GM19452 (cell line): ENCODE data around the gene DDX27.

Experiments
- ATAC-seq: cut with Tn5 transposase; IDR thresholded peaks from one replicate; pipeline ENCODE4 v1.9.1; 2021; ENCODE audit not compliant: unreplicated experiment

DDX27 gene

GRCh38 chr20:49247792-49248191 lies 28.6 kb downstream of the DDX27 start:
- no peak for ATAC-seq

- no peak for ATAC-seq
These were observed 29.1 kb downstream of the DDX27 start for GRCh38 chr20:49248301-49248700.

DNA sequence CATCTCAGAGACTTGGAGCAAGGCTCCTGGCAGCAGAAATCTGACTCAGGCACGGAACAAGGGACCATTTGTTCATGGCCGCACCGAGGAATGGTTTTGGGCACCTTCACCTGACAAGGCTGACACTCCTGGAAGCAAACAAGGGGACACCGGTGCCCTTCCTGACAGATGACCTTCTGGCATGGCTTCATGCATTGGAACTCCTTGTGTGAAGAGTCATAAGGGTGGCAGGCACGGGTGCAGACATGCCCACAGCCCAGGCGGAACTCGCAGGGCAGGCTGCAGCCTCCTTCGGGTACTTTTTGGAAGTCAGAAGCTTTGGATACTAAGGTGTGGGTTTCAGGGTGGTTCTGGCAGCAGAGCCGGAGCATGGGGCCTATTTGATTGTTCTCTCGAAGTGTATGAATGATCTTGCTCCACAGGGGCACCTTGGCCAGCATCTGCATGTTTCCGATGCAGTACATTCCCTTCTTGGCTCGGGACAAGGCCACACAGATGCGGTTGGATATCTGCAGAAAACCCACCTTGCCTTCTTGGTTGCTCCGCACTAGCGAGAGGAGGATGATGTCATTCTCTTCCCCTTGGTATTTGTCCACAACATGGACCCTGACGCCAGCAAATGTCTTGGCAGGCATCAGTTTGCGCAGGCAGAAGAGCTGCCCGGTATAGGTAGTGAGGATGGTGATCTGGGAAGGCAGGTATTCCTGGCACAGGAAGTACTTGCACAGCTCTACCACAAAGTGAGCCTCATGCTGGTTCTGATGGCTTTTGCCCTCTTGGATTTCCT lies 29.9 kb downstream of the DDX27 start:
- ATAC-seq: no peak

DNA sequence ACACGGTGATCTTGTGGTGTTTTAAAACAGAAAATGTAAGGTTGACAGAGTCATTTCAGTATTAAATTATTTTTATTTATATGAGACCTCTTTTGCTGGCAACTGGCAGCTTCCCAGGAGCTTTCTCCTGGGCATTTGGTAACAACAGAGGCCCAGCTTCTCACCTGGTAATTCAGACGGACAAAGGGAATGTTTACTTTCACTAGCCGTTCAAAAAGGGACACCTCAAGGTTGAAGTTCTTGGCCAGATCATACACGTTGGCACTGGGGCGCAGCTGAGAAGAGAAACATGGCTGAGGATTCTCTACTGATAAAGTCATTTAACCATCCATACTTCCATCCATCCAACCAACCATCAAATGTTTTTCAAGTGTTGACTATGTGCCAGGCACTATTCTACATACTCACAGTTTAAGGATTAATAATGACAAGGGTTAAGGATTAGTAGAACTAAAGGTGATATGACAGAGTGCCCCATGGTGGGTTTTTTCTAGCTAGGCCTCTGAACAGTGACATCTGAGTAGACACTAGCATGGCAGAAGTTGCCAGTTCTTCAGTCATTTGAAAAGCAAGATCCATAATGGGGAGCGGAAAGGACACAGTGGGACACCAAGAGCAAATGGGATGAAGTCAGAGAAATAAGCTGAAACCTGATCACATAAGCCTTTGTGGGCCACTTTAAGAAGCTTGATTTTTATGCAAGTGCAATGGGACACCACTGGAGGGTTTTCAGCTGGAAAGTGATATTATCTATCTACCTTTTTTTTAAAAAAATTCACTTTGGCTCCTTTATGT lies 33.5 kb downstream of the DDX27 start:
- no peak for ATAC-seq

- ATAC-seq: no peak
These were observed 37.0 kb downstream of the DDX27 start for GRCh38 chr20:49256261-49256660.

DNA sequence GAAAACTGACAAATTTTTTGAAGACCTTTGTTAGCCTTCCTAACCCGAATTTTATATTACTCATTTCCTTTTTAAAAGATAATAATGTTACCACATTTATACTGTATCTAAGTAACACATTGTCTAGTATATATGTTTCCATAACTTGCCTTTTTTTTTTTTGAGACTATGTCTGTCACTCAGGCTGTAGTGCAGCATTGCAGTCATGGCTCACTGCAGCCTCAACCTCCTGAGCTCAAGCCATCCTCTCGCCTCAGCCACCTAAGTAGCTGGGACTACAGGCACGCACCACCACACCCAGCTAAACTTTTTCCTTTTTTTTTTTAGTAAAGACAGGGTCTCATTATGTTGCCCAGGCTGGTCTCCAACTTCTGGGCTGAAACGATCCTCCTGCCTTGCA lies 40.1 kb downstream of the DDX27 start:
- ATAC-seq: no peak

- no peak for ATAC-seq
These were observed 40.6 kb downstream of the DDX27 start for GRCh38 chr20:49259799-49260198.

GRCh38 chr20:49260218-49260617 lies 41.0 kb downstream of the DDX27 start:
- ATAC-seq: no peak

DNA sequence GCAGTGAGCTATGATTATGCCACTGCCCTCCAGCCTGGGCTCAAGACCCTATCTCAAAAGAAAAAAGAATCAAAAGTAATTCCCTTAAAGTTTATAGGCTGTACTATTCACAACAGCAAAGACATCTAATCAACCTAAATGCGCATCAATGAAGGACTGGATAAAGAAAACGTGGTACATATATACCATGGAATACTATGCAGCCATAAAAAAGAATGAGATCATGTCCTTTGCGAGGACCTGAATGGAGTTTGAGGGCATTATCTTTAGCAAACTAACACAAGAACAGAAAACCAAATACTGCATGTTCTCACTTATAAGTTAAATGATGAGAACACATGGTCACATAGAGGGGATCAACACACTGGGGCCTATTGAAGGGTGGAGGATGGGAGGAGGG lies 42.0 kb downstream of the DDX27 start:
- no peak for ATAC-seq

DNA sequence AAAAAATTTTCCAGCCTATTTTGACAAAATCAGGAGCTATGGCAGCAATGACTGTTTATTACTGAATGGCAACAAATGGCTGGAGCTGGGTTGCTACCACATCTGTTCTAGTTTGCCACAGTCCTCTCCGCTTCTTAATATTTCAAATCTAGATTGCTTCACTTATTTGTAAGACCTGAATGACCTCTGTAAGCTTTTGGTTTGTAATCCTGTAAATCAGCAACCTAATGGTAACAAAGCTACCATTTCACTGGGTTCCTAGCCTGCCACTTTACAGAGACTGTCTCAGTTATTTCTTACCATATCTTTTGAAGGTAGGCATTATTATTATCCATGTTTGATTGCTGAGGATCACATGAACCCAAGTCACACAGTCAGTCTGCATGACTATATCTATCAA lies 43.2 kb downstream of the DDX27 start:
- no peak for ATAC-seq

DNA sequence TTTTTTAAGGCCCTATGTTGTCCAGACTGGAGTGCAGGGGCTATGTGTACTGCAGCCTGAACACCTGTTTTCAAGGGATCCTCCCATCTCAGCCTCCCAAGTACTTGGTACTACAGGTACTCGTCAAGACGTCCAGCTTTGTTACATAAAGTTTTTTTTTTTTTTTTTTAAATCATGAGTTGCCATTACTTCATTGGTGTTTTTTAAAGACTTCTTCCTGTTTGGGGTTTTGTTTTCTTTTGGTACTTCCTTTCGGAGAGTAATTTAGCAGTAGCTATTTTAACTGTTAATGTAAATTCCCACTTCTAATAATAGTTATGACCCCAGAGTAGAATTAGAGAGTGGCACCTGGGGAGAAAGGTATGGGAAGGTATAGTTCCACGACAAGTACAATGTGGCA lies 48.1 kb downstream of the DDX27 start:
- no peak for ATAC-seq

DNA sequence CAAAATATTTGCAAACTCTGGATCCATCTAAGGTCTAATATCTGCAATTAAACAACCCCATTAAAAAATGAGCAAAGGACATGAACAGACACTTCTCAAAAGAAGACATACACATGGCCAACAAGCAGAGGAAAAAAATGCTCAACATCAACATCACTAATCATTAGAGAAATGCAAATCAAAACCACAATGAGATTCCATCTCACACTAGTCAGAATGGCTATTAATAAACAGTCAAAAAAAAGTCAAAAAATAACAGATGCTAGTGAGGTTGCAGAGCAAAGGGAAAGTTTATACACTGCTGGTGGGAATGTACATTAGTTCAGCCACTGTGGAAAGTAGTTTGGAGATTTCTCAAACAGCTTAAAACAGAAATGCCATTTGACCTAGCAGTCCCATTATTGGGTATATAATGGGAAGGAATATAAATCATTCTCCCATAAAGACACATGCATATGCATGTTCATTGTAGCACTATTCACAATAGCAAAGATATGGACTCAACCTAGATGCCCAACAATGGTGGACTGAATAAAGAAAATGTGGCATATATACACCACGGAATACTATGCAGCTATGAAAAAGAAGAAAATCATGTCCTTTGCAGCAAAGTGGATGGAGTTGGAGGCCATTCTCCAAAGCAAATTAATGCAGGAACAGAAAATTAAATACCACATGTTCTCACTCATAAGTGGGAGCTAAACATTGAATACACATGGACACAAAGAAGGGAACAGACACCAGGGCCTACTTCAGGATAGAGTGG lies 49.6 kb downstream of the DDX27 start:
- ATAC-seq: no peak

- ATAC-seq: no peak
These were observed 51.0 kb downstream of the DDX27 start for GRCh38 chr20:49270177-49270576.

DNA sequence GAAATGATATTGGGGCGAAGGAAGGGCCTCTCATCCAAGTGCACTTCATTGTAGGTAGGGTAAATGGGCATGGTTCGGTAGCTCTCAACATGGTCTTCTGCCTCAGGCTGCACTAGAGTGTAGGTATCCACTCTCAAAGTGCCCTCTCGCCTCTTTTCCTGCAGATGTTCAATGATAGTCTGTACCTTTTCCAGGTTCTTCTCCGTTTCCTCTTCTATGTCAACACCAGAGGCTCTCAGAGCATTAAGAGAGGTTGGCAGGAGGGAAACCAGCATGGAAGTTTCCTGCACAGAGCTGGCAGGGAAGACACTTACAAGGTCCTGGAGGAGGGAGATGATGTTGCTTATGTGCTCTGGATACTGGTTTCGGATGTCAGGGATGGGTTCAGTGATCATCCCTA lies 51.5 kb downstream of the DDX27 start:
- ATAC-seq: no peak

DNA sequence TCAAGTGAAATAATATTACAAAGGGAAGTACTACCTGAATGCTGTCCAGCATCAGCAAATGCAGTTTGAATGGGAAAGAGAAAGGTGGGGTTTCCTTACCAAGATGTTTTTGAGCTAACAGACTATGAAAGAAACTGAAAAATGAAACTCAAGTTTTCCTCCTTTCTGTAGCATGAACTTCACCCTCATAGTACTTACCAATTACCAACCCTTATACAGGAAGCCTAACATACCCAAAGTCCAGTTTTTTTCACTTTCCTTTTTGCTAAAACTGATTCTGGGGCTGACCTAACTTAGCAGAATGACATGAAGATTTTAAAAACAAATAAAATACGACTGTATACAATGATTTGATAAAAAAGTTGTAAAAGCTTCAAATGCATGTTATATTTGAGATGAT lies 53.4 kb downstream of the DDX27 start:
- ATAC-seq: no peak

DNA sequence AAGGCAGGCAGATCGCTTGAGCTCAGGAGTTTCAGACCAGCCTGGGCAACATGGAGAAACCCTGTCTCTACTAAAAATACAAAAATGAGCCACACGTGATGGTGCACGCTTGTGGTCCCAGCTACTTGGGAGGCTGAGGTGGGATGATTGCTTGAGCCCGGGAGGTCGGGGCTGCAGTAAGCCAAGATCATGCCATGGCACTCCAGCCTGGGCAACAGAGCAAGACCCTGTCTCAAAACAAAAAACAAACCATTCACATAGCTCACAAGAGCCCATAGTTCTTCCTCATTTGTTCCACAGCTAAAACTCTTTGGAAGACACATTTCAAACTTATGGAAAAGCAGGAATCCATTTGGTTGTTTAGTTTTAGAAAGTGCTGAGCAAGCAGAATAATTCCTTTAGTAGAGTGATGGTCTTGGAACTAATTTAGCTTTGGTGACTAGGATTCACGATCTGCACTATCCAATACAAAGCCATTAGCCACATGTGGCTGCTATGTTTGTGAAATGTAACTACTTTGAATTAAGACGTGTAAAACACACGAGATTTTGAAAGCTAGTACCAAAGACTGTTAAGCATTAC lies 54.6 kb downstream of the DDX27 start:
- no peak for ATAC-seq

DNA sequence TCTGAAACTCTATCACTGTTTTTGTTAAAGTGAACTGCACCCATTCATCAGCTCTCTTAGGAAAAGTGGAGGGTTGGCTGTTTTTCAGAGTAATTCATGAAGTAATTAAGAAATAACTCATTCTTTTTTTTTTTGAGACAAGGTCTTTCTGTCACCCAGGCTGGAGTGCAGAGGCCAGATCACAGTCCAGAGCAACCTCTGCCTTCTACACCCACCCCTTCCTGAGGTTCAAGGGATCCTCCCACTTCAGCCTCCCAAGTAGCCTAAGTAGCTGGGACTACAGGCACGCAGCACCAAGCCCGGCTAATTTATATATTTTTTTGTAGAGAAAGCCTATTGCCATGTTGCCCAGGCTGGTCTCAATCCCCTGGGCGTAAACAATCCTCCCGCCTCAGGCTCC lies 56.0 kb downstream of the DDX27 start:
- no peak for ATAC-seq

GRCh38 chr20:49275636-49276035 lies 56.4 kb downstream of the DDX27 start:
- no peak for ATAC-seq

DNA sequence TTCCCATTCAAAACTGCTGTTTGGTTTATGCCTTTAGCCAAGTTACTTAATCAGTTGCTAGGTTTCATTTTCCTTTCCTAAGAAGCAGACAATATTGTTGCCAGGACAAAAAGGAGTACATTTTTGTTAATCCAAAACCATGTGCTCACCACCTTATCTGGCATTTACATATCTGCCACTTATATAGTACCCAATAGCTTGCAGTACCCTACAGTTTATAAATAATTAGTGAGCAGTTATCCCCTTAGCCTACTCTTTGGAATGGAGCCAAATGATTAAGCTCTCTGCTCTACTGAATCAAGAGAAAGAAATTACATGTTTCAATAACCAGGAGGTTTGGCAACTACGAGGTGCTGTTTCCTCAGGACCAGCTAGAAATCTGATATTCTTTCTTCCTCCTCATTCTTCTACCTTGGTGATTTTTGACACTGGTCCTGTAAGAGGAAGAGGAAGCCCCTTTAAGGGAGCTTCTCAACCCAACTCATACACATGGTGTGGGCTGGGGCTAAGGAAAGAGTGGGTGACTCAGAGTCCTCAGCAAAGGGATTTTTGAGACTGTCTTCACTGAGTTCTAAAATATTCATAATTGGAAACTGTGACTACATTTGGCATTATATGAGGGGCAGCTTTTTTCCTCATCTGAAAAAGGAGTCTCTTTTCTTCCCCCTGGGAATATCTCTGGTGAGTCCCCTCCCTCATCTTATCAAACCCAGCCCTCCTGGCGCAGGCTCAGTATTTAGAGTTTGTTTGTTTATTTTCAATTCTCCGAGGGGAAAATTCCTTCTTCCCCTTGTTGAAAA lies 57.1 kb downstream of the DDX27 start:
- ATAC-seq: no peak

- no peak for ATAC-seq
These were observed 58.0 kb downstream of the DDX27 start for GRCh38 chr20:49276961-49277785.
